22Rv1 (cell line): ENCODE results near the gene PATJ.

Experiments used
- H3K27ac ChIP-seq: fragments of 450-650 bp; 2 replicates; pipeline ENCODE4 v1.5.1; 2017
- CTCF ChIP-seq: fragments of 450-650 bp; IDR thresholded peaks from 2 replicates; pipeline ENCODE4 v1.5.1; 2017; ENCODE audit warnings: mild to moderate bottlenecking
- ZFX ChIP-seq: fragments of 450-650 bp; IDR thresholded peaks from 2 replicates; pipeline ENCODE4 v1.6.1; 2017; ENCODE audit warnings: antibody characterized with exemption, borderline replicate concordance

Gene PATJ

GRCh38 chr1:62126579-62127290 lies 384.5 kb downstream of the PATJ start:
- TF ChIP-seq ZFX (no peak), CTCF (no peak)
- no peak overlapping the region for H3K27ac ChIP-seq

- TF ChIP-seq CTCF (no peak), ZFX (no peak)
- no peak overlapping the region for H3K27ac ChIP-seq
These were observed 386.5 kb downstream of the PATJ start for GRCh38 chr1:62128745-62129144.

- TF ChIP-seq ZFX = no peak
- peak; percentile 19 for TF ChIP-seq CTCF
- no peak overlapping the region for H3K27ac ChIP-seq
These were observed 388.9 kb downstream of the PATJ start for GRCh38 chr1:62131093-62131725.

GRCh38 chr1:62138029-62138428 lies 395.7 kb downstream of the PATJ start:
- no peak for TF ChIP-seq ZFX
- TF ChIP-seq CTCF = no peak
- H3K27ac ChIP-seq = no peak overlapping the region

GRCh38 chr1:62139410-62139809 lies 397.1 kb downstream of the PATJ start:
- no peak overlapping the region for H3K27ac ChIP-seq
- TF ChIP-seq CTCF (no peak), ZFX (no peak)

- TF ChIP-seq CTCF = no peak
- TF ChIP-seq ZFX = no peak
- no peak overlapping the region for H3K27ac ChIP-seq
These were observed 398.4 kb downstream of the PATJ start for GRCh38 chr1:62140666-62141065.

GRCh38 chr1:62142496-62142895 lies 400.2 kb downstream of the PATJ start:
- TF ChIP-seq CTCF (no peak), ZFX (no peak)

More at GRCh38 chr1:62142496-62142895, 400.2 kb downstream of the PATJ start:
- H3K27ac ChIP-seq = no peak overlapping the region
